ENCODE data around the gene MLYCD.

The MLYCD gene

GRCh38 chr16:83958137-83958845 lies 59.4 kb downstream of the MLYCD start:
- DNase-seq = no peak

- DNase-seq = no peak
Observed at GRCh38 chr16:83958846-83959565, 60.1 kb downstream of the MLYCD start.

GRCh38 chr16:83959656-83960434 lies 60.9 kb downstream of the MLYCD start:
- no peak for DNase-seq

GRCh38 chr16:83960521-83961249 lies 61.8 kb downstream of the MLYCD start:
- DNase-seq = no peak

GRCh38 chr16:83961591-83961990 lies 62.7 kb downstream of the MLYCD start:
- no peak for DNase-seq

GRCh38 chr16:83963277-83964119 lies 64.6 kb downstream of the MLYCD start:
- no peak for DNase-seq

GRCh38 chr16:83964684-83965443 lies 65.9 kb downstream of the MLYCD start:
- no peak for DNase-seq

- DNase-seq = no peak
Observed at GRCh38 chr16:83965444-83966152, 66.7 kb downstream of the MLYCD start.

- no peak for DNase-seq
Observed at GRCh38 chr16:83966153-83966696, 67.3 kb downstream of the MLYCD start.

GRCh38 chr16:83967091-83967490 lies 68.2 kb downstream of the MLYCD start:
- no peak for DNase-seq

- DNase-seq = no peak
Observed at GRCh38 chr16:83967838-83968305, 69.0 kb downstream of the MLYCD start, which contains the start of gene NECAB2. Gene NECAB2 (plus strand): TSS chr16:83968244. CDS start chr16:83968649, 405 bp downstream.

GRCh38 chr16:83968306-83968851 lies 69.5 kb downstream of the MLYCD start:
- no peak for DNase-seq

GRCh38 chr16:83968891-83969649 lies 70.2 kb downstream of the MLYCD start:
- no peak for DNase-seq

- no peak for DNase-seq
Observed at GRCh38 chr16:83969771-83970429, 71.0 kb downstream of the MLYCD start.

- DNase-seq = no peak
Observed at GRCh38 chr16:83970430-83970815, 71.5 kb downstream of the MLYCD start.

GRCh38 chr16:83971165-83972130 lies 72.5 kb downstream of the MLYCD start:
- no peak for DNase-seq
